Astrocyte (in vitro differentiated cells and primary cell): Measurements from ENCODE around the gene ABCC1. TPM values are rescaled to one million over a fixed set of nuclear protein-coding genes. Genes with fewer than 3 reads are reported as not detected.
"Not testable (repeated sequence)": the region's sequence is repeated elsewhere in the genome, so short reads cannot be mapped to it uniquely, and the experiment has no call there.

Experiments used
- DNase-seq: peaks from one replicate; pipeline ENCODE4 v3.0.0-alpha.2; 2010; ENCODE audit warnings: low read depth
- FAIRE-seq: peaks from 2 replicates; lab custom pipeline; 2011; peaks lifted over from hg19 to GRCh38; lab: Jason Lieb, UNC
- H2AFZ ChIP-seq: 2 replicates; pipeline ENCODE4 v1.6.0; 2012; ENCODE audit warnings: low read depth, low read length, inconsistent platforms
- H3K27ac ChIP-seq: 2 replicates; pipeline ENCODE4 v1.5.1; 2011; ENCODE audit warnings: low read depth, low read length, inconsistent platforms
- H3K27me3 ChIP-seq: 2 replicates; pipeline ENCODE4 v1.6.0; 2011; ENCODE audit warnings: low read length, inconsistent platforms; ENCODE audit not compliant: insufficient read depth
- H3K36me3 ChIP-seq: 2 replicates; pipeline ENCODE4 v1.5.1; 2011; ENCODE audit warnings: low read length, inconsistent platforms; ENCODE audit not compliant: insufficient read depth
- H3K4me1 ChIP-seq: 2 replicates; pipeline ENCODE4 v1.5.1; 2011; ENCODE audit warnings: low read length, inconsistent platforms; ENCODE audit not compliant: insufficient read depth
- H3K4me2 ChIP-seq: 2 replicates; pipeline ENCODE4 v1.6.0; 2012; ENCODE audit warnings: low read length, inconsistent platforms
- H3K4me3 ChIP-seq: 2 replicates; pipeline ENCODE4 v1.5.1; 2011; ENCODE audit warnings: low read depth, mild to moderate bottlenecking, low read length, inconsistent platforms; ENCODE audit not compliant: insufficient read depth
- H3K79me2 ChIP-seq: 2 replicates; pipeline ENCODE4 v1.6.0; 2012; ENCODE audit warnings: mild to moderate bottlenecking, low read length, inconsistent platforms; ENCODE audit not compliant: insufficient read depth
- H3K9ac ChIP-seq: 2 replicates; pipeline ENCODE4 v1.6.0; 2012; ENCODE audit warnings: mild to moderate bottlenecking, low read length, inconsistent platforms
- H3K9me3 ChIP-seq: 2 replicates; pipeline ENCODE4 v1.5.1; 2012; ENCODE audit warnings: low read depth, mild to moderate bottlenecking, low read length, inconsistent platforms; ENCODE audit not compliant: insufficient read depth
- H4K20me1 ChIP-seq: 2 replicates; pipeline ENCODE4 v1.6.0; 2012; ENCODE audit warnings: low read length, inconsistent platforms; ENCODE audit not compliant: insufficient read depth
- H3K27ac Mint-ChIP-seq: one replicate; pipeline ENCODE4 v1.8.0; 2021; ENCODE audit warnings: mild to moderate bottlenecking, mixed read lengths; ENCODE audit not compliant: unreplicated experiment
- H3K27me3 Mint-ChIP-seq: one replicate; pipeline ENCODE4 v1.8.0; 2021; ENCODE audit warnings: low read depth, mixed read lengths; ENCODE audit not compliant: unreplicated experiment
- H3K36me3 Mint-ChIP-seq: one replicate; pipeline ENCODE4 v1.8.0; 2021; ENCODE audit warnings: low read depth, mixed read lengths; ENCODE audit not compliant: unreplicated experiment
- H3K4me1 Mint-ChIP-seq: one replicate; pipeline ENCODE4 v1.8.0; 2021; ENCODE audit warnings: low read depth, mixed read lengths; ENCODE audit not compliant: unreplicated experiment
- H3K4me3 Mint-ChIP-seq: one replicate; pipeline ENCODE4 v1.8.0; 2021; ENCODE audit warnings: mild to moderate bottlenecking, moderate library complexity, mixed read lengths; ENCODE audit not compliant: unreplicated experiment
- H3K9me3 Mint-ChIP-seq: one replicate; pipeline ENCODE4 v1.8.0; 2021; ENCODE audit warnings: mild to moderate bottlenecking, mixed read lengths; ENCODE audit not compliant: unreplicated experiment
- CTCF ChIP-seq: IDR thresholded peaks from 2 replicates; pipeline ENCODE4 v1.5.1; 2011; ENCODE audit warnings: low read depth, mild to moderate bottlenecking, inconsistent platforms, low read length, moderate library complexity; ENCODE audit not compliant: insufficient read depth
- EZH2 ChIP-seq: IDR thresholded peaks from 2 replicates; pipeline ENCODE4 v1.6.1; 2012; ENCODE audit warnings: mild to moderate bottlenecking, low read length, inconsistent platforms; ENCODE audit not compliant: insufficient read depth
- total RNA-seq: library from RNA; stranded (reverse); gene quantifications from 2 replicates; pipeline ENCODE4 v1.2.1, GENCODE V29; 2021

ABCC1 gene
- total RNA-seq, 1 donor from 2014 or later: 42.1 TPM

GRCh38 chr16:16147316-16147999 is 198.0 kb downstream of the ABCC1 start:
- no peak overlapping the region for H3K27ac ChIP-seq
- Mint-ChIP-seq H3K9me3 (no peaks in the 10 kb centered on the region), H3K36me3 (peaks cover 7% of the 10 kb centered on the region), H3K4me1 (peaks cover 12% of the 10 kb centered on the region), H3K27ac (peak overlapping the region; percentile 62), H3K27me3 (no peaks in the 10 kb centered on the region), H3K4me3 (no peak overlapping the region)
- FAIRE-seq: no peak
- no peaks in the 10 kb centered on the region for H3K27me3 ChIP-seq
- no peak overlapping the region for H2AFZ ChIP-seq
- H3K9ac ChIP-seq: no peak overlapping the region
- no peaks in the 10 kb centered on the region for H3K36me3 ChIP-seq
- TF ChIP-seq EZH2: no peak
- no peak for TF ChIP-seq CTCF
- no peaks in the 10 kb centered on the region for H3K79me2 ChIP-seq
- peaks cover 15% of the 10 kb centered on the region for H3K4me1 ChIP-seq
- H3K9me3 ChIP-seq: no peaks in the 10 kb centered on the region
- H3K4me3 ChIP-seq: no peak overlapping the region
- DNase-seq: no peak
- no peak overlapping the region for H3K4me2 ChIP-seq
- peaks cover 52% of the 10 kb centered on the region for H4K20me1 ChIP-seq

- Histone ChIP-seq H3K4me1 (peaks cover 15% of the 10 kb centered on the region), H4K20me1 (peaks cover 50% of the 10 kb centered on the region)
- not testable (repeated sequence) for H3K36me3 Mint-ChIP-seq, H3K4me3 Mint-ChIP-seq, H3K27me3 Mint-ChIP-seq, H3K4me2 ChIP-seq, H3K9me3 Mint-ChIP-seq, H3K27ac ChIP-seq, H3K4me3 ChIP-seq, H3K36me3 ChIP-seq, H2AFZ ChIP-seq, H3K9me3 ChIP-seq, H3K9ac ChIP-seq, FAIRE-seq, H3K27me3 ChIP-seq, DNase-seq, H3K79me2 ChIP-seq
- peaks cover 12% of the 10 kb centered on the region for H3K4me1 Mint-ChIP-seq
- peak overlapping the region; percentile 62 for H3K27ac Mint-ChIP-seq
Measured at GRCh38 chr16:16148000-16148599, 198.7 kb downstream of the ABCC1 start.

DNA sequence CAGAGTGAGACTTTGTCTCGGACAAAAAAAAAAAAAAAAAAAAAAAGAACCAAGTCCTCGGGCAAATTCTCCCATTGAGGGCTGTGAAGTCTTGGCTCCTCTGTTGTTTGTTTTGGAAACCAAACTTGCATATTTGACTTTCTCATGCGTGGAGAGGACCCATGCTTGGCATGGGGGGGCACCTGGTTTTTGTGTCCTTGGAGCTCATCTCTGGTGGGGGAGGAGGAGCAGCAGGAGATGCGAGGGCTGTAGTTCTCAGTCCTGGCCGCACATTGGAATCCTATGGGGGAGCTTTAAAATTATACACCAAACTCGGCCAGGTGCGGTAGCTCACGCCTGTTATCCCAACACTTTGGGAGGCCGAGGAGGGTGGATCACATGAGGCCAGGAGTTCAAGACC is 199.3 kb downstream of the ABCC1 start:
- Mint-ChIP-seq H3K4me3 (no peak overlapping the region), H3K27ac (no peak overlapping the region), H3K4me1 (peaks cover 12% of the 10 kb centered on the region), H3K36me3 (peaks cover 6% of the 10 kb centered on the region), H3K27me3 (no peaks in the 10 kb centered on the region), H3K9me3 (no peaks in the 10 kb centered on the region)
- H2AFZ ChIP-seq: no peak overlapping the region
- FAIRE-seq (no peak), DNase-seq (no peak)
- no peak overlapping the region for H3K4me2 ChIP-seq
- peaks cover 15% of the 10 kb centered on the region for H3K4me1 ChIP-seq
- no peak overlapping the region for H3K9ac ChIP-seq
- TF ChIP-seq EZH2 (no peak), CTCF (no peak)
- no peaks in the 10 kb centered on the region for H3K27me3 ChIP-seq
- H3K79me2 ChIP-seq: no peaks in the 10 kb centered on the region
- no peak overlapping the region for H3K4me3 ChIP-seq
- H3K9me3 ChIP-seq: no peaks in the 10 kb centered on the region
- H3K36me3 ChIP-seq: no peaks in the 10 kb centered on the region
- no peak overlapping the region for H3K27ac ChIP-seq
- H4K20me1 ChIP-seq: peaks cover 48% of the 10 kb centered on the region
